Activated B cell treated with CpG ODN at 0.5 μM for 24 hours (primary cell): ENCODE measurements around the gene AMBP. TPM values are rescaled to one million over a fixed set of nuclear protein-coding genes. Genes with fewer than 3 reads are reported as not detected.

ENCODE experiments used
- ATAC-seq: fragments of 200-7000 bp; cut with Tn5 transposase; one replicate; pipeline ENCODE4 v1.10.0; 2021; ENCODE audit warnings: low read depth, mild to moderate bottlenecking, moderate library complexity
- CTCF ChIA-PET: fragments of 350-600 bp; sonication (Branson Sonifier 250); formaldehyde crosslinking; loops from one replicate; lab custom pipeline; 2021; ENCODE audit warnings: antibody characterized with exemption; lab: Charles Lee
- POLR2A ChIA-PET: fragments of 350-600 bp; sonication (Branson Sonifier 250); formaldehyde crosslinking; loops from one replicate; lab custom pipeline; 2021; ENCODE audit warnings: antibody characterized with exemption; lab: Charles Lee
- DNase-seq: peaks from one replicate; pipeline ENCODE4 v3.0.0; 2022
- H3K27ac Mint-ChIP-seq: one replicate; pipeline ENCODE4 v1.8.0; 2020; ENCODE audit warnings: mixed read lengths
- H3K27me3 Mint-ChIP-seq: one replicate; pipeline ENCODE4 v1.8.0; 2021; ENCODE audit warnings: mixed read lengths
- H3K36me3 Mint-ChIP-seq: one replicate; pipeline ENCODE4 v1.8.0; 2021; ENCODE audit warnings: low read depth, mixed read lengths
- H3K4me1 Mint-ChIP-seq: one replicate; pipeline ENCODE4 v1.8.0; 2021; ENCODE audit warnings: mixed read lengths
- H3K4me3 Mint-ChIP-seq: one replicate; pipeline ENCODE4 v1.8.0; 2020; ENCODE audit warnings: mild to moderate bottlenecking, mixed read lengths
- H3K9me3 Mint-ChIP-seq: one replicate; pipeline ENCODE4 v1.8.0; 2020; ENCODE audit warnings: mixed read lengths
- intact Hi-C: fragments of 100-400 bp; cut with micrococcal nuclease; formaldehyde crosslinking; loops from one replicate; pipeline ENCODE4 v1.15.1; 2024
- total RNA-seq: library from RNA; stranded (reverse); gene quantifications from 2 replicates; pipeline ENCODE4 v1.2.3, GENCODE V29; 2022
- TF ChIP-seq, protein P1 (sequence below): fragments of 200-600 bp; IDR thresholded peaks from one replicate; pipeline ENCODE4 v1.8.0; 2022; ENCODE audit warnings: antibody characterized with exemption, mild to moderate bottlenecking

Gene AMBP
- total RNA-seq, 1 donor from 2014 or later: not detected

DNA sequence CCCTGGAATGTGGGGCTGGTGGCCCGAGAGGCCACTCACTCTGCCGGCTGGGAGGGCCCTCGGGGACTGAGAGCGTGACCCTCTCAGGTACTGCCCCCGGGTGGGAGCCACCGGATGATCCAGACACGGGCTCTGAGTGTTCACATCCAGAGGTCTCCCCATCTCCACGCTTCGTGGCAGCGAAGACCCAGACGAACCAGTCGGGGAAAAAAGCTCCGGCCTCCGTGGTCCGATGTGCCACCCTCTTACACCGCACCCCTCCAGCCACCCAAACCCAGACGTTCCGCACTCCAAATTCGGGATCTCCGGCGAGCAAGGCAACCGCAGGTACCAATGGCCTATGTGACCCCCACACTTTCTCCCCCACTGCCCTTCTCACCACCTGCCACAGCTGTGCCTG is 49.5 kb downstream of the AMBP start:
- CTCF ChIA-PET: no interaction called here
- no peak overlapping the region for H3K27ac Mint-ChIP-seq
- DNase-seq (no peak), ATAC-seq (no peak)
- H3K36me3 Mint-ChIP-seq: peaks cover 13% of the 10 kb centered on the region
- H3K4me3 Mint-ChIP-seq: no peak overlapping the region
- no peaks in the 10 kb centered on the region for H3K4me1 Mint-ChIP-seq
- POLR2A ChIA-PET: no interaction called here
- H3K27me3 Mint-ChIP-seq: no peaks in the 10 kb centered on the region
- TF ChIP-seq, protein P1, sequence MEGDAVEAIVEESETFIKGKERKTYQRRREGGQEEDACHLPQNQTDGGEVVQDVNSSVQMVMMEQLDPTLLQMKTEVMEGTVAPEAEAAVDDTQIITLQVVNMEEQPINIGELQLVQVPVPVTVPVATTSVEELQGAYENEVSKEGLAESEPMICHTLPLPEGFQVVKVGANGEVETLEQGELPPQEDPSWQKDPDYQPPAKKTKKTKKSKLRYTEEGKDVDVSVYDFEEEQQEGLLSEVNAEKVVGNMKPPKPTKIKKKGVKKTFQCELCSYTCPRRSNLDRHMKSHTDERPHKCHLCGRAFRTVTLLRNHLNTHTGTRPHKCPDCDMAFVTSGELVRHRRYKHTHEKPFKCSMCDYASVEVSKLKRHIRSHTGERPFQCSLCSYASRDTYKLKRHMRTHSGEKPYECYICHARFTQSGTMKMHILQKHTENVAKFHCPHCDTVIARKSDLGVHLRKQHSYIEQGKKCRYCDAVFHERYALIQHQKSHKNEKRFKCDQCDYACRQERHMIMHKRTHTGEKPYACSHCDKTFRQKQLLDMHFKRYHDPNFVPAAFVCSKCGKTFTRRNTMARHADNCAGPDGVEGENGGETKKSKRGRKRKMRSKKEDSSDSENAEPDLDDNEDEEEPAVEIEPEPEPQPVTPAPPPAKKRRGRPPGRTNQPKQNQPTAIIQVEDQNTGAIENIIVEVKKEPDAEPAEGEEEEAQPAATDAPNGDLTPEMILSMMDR: no peak
- intact Hi-C loops: no loop called here
- peaks cover 11% of the 10 kb centered on the region for H3K9me3 Mint-ChIP-seq

GRCh38 chr9:114027863-114028465 is 50.1 kb downstream of the AMBP start:
- TF ChIP-seq, protein P1: no peak
- H3K27me3 Mint-ChIP-seq: no peaks in the 10 kb centered on the region
- H3K27ac Mint-ChIP-seq: no peak overlapping the region
- ChIA-PET CTCF (no interaction called here), POLR2A (no interaction called here)
- peaks cover 13% of the 10 kb centered on the region for H3K9me3 Mint-ChIP-seq
- ATAC-seq (no peak), DNase-seq (no peak)
- intact Hi-C loops: no loop called here
- H3K4me1 Mint-ChIP-seq: no peaks in the 10 kb centered on the region
- peaks cover 14% of the 10 kb centered on the region for H3K36me3 Mint-ChIP-seq
- H3K4me3 Mint-ChIP-seq: no peak overlapping the region

- no peak for ATAC-seq
These were observed 50.8 kb downstream of the AMBP start for GRCh38 chr9:114027159-114027862.

DNA sequence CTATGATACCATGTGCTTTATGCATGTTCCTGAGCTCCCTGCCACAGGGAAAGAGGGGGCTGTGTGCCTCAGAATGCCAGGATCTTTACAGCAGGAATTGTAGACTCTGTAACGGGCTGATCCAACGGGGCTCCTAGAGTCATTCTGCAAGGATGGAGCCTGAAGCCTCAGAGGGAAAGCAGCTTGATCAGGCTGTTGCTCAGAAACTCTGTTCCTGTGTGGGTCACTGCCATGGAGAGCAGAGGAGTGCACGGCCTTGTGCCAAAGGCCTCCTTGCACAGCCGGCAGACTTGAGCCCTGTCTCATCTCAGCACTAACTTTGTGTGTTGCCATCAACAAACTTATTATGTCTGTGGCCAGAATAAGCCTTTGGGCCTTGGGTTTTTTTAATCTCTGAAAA is 51.8 kb downstream of the AMBP start:
- Mint-ChIP-seq H3K9me3 (peaks cover 21% of the 10 kb centered on the region), H3K27ac (no peak overlapping the region), H3K4me1 (no peaks in the 10 kb centered on the region), H3K4me3 (no peak overlapping the region), H3K27me3 (no peaks in the 10 kb centered on the region), H3K36me3 (peaks cover 19% of the 10 kb centered on the region)
- TF ChIP-seq, protein P1: no peak
- ATAC-seq: no peak
- intact Hi-C loops: no loop called here
- CTCF ChIA-PET: no interaction called here
- no peak for DNase-seq
- POLR2A ChIA-PET: no interaction called here

More at GRCh38 chr9:114027159-114027862, 50.8 kb downstream of the AMBP start:
- TF ChIP-seq, protein P1: no peak
- peaks cover 19% of the 10 kb centered on the region for H3K9me3 Mint-ChIP-seq
- H3K4me3 Mint-ChIP-seq: no peak overlapping the region
- H3K27me3 Mint-ChIP-seq: no peaks in the 10 kb centered on the region
- ChIA-PET CTCF (no interaction called here), POLR2A (no interaction called here)
- H3K36me3 Mint-ChIP-seq: peaks cover 19% of the 10 kb centered on the region
- no peaks in the 10 kb centered on the region for H3K4me1 Mint-ChIP-seq
- no peak overlapping the region for H3K27ac Mint-ChIP-seq
- no peak for DNase-seq
- intact Hi-C loops: no loop called here

- Mint-ChIP-seq H3K9me3 (peaks cover 21% of the 10 kb centered on the region), H3K27ac (no peak overlapping the region), H3K27me3 (no peaks in the 10 kb centered on the region), H3K4me1 (no peaks in the 10 kb centered on the region), H3K36me3 (peaks cover 19% of the 10 kb centered on the region), H3K4me3 (no peak overlapping the region)
- TF ChIP-seq, protein P1: no peak
- ATAC-seq (no peak), DNase-seq (no peak)
- POLR2A ChIA-PET: no interaction called here
- intact Hi-C loops: no loop called here
- CTCF ChIA-PET: no interaction called here
These were observed 52.3 kb downstream of the AMBP start for GRCh38 chr9:114025760-114026159.
